ENCODE measurements around the gene HEATR5A.

Gene HEATR5A

GRCh38 chr14:31300883-31301282 lies 119.5 kb downstream of the HEATR5A start:
- no peak for DNase-seq (ENCODE audit: low read depth in 2 of 2)
- no peak overlapping the region for H3K4me3 ChIP-seq (replicated peaks in 1 of 2; ENCODE audit: low read depth in 2 of 2, low read length in 2 of 2)
- no peak for TF ChIP-seq CTCF (IDR thresholded peaks at IDR 0.05; ENCODE audit: low read depth, low read length)

- H3K4me3 ChIP-seq (replicated peaks in 1 of 2; ENCODE audit: low read depth in 2 of 2, low read length in 2 of 2), result no peak overlapping the region
- DNase-seq (ENCODE audit: low read depth in 2 of 2), result no peak
- TF ChIP-seq CTCF (IDR thresholded peaks at IDR 0.05; ENCODE audit: low read depth, low read length), result peak; percentile 24
Observed at GRCh38 chr14:31300296-31300695, 120.1 kb downstream of the HEATR5A start.

- peak; percentile 33 to 50 for DNase-seq (ENCODE audit: low read depth in 2 of 2)
- H3K4me3 ChIP-seq (replicated peaks in 1 of 2; ENCODE audit: low read depth in 2 of 2, low read length in 2 of 2), result no peak overlapping the region
- no peak for TF ChIP-seq CTCF (IDR thresholded peaks at IDR 0.05; ENCODE audit: low read depth, low read length)
Observed at GRCh38 chr14:31297701-31298344, 122.5 kb downstream of the HEATR5A start.

GRCh38 chr14:31297112-31297511 lies 123.2 kb downstream of the HEATR5A start:
- DNase-seq (ENCODE audit: low read depth in 2 of 2), result no peak
- H3K4me3 ChIP-seq (replicated peaks in 1 of 2; ENCODE audit: low read depth in 2 of 2, low read length in 2 of 2), result no peak overlapping the region
- TF ChIP-seq CTCF (IDR thresholded peaks at IDR 0.05; ENCODE audit: low read depth, low read length), result no peak

GRCh38 chr14:31294746-31295405 lies 125.5 kb downstream of the HEATR5A start:
- no peak for TF ChIP-seq CTCF (IDR thresholded peaks at IDR 0.05; ENCODE audit: low read depth, low read length)
- DNase-seq (ENCODE audit: low read depth in 2 of 2), result peak in 1 of 2 donors; percentile 80
- no peak overlapping the region for H3K4me3 ChIP-seq (replicated peaks in 1 of 2; ENCODE audit: low read depth in 2 of 2, low read length in 2 of 2)

GRCh38 chr14:31292937-31293616 lies 127.3 kb downstream of the HEATR5A start:
- peak in 1 of 2 donors; percentile 62 for DNase-seq (ENCODE audit: low read depth in 2 of 2)
- TF ChIP-seq CTCF (IDR thresholded peaks at IDR 0.05; ENCODE audit: low read depth, low read length), result no peak
- H3K4me3 ChIP-seq (replicated peaks in 1 of 2; ENCODE audit: low read depth in 2 of 2, low read length in 2 of 2), result no peak overlapping the region
